Fibroblast of skin of back (primary cell): ENCODE results near the gene TMEM97. TPM values are rescaled to one million over a fixed set of nuclear protein-coding genes. Genes with fewer than 3 reads are reported as not detected.
"Not testable (repeated sequence)": the region's sequence is repeated elsewhere in the genome, so short reads cannot be mapped to it uniquely, and the experiment has no call there.

Experiments
- DNase-seq: peaks from one replicate; pipeline ENCODE4 v3.0.0-alpha.2; 2013
- polyA plus RNA-seq, 2 experiments: library from polyadenylated mRNA; unstranded; fragments of 120-200 nt; gene quantifications; one replicate each; pipeline ENCODE4 v1.2.1, GENCODE V29; 2013; ENCODE audit not compliant: insufficient read length in 2 of 2

Gene TMEM97
- 19.6 TPM for polyA plus RNA-seq (2013, experiment 1 of 2; ENCODE audit: insufficient read length)
- 8.6 TPM for polyA plus RNA-seq (2013, experiment 2 of 2; ENCODE audit: insufficient read length)

DNA sequence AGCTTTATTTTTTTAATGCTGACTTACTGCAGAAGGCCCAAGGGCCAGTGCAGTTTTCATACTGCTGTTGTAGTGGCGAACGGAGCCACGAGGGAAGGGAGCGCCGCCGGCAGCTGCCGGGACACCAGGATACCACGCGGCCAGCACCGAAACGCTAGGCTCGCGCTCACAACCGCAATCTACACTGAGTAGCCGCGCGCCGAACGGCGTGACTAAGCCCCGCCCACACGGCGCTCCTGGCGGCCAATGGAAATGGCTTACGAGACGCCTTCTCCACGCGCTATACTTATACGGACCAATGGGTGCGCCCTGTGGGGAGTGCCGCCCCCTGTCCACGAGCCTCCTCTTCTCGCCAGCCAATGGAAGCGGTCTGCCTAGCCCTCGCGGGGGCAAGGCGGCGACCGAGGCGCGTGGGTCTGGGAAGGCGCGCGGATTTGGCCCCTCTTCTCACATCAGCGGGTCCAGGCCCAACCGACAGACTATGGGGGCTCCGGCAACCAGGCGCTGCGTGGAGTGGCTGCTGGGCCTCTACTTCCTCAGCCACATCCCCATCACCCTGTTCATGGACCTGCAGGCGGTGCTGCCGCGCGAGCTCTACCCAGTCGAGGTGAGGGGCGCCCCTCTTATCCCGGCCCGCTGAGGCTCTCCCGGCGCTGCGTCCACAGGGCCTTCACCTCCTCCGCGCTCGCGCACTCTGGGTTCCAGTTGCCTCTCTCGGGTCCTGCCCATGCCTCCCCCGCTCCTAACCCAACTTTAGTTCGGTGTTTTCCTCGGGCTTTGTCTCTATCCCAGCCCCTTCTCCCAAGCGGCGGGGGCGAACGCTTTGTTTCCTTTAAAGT is at the start of gene TMEM97:
TSS of gene TMEM97 (plus strand) at position 442 of the 839 bp plus-strand sequence. CDS start at position 482, 40 bp downstream.
- peak; percentile 97 for DNase-seq

DNA sequence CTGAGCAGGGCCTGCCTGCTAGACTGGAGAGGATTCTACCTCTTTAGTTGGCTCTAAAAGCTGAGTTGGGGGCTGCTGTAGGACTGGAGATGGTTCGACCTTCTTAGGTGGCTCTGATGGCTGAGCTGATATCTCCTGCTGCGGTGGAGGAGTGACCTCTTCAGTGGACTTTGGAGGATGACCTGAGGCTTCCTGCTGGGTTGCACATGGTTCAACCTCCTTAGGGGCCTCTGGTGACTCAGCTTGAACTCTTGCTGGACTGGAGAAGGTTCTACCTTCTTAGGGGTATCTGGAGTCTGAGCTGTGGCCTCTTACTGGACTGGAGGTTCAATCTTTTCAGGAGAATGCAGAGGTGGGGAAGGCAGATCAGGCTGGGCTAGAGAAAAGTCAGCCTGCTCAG is 48.9 kb upstream of the TMEM97 start:
- no peak for DNase-seq

DNA sequence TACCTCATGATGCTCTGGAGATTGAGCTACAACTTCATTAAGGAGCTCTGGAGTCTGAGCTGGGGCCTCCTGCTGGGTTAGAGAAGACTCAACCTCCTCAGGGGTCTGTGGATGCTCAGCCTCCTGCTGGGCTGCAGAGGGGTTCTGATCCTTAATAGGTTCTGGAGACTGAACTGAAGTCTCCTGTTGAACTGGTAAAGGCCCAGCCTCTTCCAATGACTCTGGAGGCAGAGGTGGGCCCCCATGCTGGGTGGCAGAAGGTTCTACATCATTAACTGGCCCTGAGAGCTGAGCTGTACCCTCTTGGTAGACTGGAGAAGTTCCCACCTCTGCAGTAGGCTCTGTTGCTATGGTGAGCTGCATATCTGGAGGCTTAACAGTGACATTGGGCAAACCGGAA is 48.1 kb upstream of the TMEM97 start:
- no peak for DNase-seq

DNA sequence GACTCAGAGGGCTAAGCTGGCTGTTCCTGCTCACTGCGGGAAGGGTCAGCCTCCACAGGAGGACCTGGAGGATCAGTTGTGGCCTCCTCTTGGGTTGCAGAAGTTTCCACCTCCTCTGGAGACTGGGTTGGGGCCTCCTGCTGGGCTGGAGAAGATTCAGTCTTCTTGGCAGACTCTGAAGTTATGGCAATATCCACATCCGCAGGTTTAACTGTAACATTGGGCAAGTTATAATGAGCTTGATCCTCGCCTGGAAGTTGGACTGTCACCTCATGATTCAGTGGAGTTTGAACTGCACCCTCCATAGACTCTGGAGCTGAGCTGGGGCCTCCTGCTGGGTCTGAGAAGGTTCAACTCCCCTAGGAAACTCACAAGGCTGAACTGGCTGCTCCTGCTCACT is 47.6 kb upstream of the TMEM97 start:
- no peak for DNase-seq

DNA sequence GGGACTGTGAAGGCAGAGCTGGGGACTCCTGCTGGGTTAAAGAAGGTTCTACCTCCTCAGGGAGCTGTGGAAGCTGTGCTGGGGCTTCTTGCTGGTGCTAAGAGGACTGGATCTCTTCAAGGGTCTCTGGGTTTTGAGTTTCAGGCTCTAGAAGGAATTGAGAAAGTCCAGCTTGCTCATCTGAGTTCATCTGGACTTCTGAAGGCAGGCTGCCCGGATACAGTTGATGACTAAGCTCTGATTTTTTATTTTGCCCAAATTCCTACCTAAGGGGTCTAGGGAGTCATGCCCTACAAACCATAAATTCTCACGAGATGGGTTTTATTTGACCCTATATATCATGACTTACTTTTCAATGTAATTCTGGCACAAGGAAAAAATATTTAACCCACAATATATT is 46.8 kb upstream of the TMEM97 start:
- DNase-seq: no peak

DNA sequence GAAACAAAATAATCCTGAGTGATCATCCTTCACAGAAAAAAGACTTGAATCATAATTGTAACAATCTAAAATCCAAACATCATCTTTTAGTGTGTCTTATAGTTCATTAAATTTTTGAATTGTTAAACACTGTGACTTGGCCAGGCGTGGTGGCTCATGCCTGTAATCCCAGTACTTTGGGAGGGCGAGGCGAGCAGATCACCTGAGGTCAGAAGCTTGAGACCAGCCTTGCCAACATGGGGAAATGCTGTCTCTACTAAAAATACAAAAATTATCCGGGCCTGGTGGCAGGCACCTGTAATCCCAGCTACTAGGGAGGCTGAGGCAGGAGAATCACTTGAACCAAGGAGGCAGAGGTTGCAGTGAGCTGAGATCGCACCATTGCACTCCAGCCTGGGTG is 45.7 kb upstream of the TMEM97 start:
- not testable (repeated sequence) for DNase-seq

DNA sequence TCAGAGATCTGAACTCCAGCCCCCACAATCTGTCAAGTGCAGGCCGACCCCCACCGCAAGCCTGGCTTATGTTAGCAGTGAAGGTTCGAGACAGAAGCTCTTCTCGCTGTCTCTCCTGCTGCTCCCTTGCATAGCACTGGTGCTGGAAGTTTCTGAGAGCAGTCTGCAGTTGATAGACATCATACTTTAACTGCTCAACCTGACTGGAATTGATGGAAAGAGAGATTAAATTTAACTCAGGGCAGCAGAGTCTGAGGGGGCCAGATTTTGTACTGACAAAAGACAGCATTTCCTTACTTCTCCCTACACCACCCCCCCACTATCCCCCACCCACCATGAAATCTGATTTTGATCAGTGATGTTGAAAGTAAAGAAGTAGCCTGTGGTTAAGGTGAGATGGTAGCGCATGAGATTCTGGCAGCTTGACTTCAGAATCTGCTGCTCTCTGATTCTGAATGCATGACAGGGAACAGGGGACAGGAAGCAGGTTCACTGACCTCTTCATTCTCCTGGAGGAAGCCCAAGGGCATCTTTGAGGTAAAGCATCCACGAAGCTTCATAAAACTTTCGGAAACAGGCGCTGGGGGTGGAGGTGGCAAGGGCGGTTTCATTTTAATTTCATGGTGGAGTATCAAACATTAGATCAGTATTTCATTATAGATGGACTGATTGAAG is 44.3 kb upstream of the TMEM97 start:
- DNase-seq: no peak

DNA sequence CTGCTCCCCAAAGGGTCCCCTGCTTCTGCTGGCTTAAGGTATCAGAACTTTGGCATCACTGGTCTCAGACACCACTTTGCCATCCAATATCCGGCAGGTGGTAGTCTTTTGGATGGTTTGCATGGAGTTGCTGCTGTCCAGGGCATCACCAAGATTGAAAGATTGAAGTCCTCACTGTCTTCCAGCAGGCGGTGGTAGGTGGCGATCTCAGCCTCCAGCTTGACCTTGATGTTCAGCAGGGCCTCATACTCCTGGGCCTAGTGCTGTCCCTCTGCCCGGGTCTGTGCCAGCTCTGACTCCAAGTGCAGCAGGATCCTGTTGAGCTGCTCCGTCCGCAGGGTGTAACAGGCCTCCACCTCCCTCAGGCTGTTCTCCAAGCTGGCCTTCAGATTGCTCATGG is 43.0 kb upstream of the TMEM97 start:
- DNase-seq: no peak

DNA sequence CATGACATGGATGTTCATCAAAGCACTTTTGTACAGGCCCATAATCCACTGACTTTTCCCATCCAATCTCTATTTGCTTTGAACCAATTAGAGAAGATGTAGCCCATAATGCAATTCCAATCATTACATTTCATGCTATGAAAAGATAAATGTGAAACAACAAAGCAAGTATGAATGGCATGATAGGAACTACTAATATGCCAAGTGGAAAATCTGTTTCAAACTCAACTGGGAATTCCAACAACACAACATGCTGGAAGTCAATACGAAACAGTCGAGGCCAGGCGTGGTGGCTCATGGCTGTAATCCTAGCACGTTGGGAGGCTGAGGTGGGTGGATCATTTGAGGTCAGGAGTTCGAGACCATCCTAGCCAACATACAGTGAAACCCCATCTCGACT is 39.6 kb upstream of the TMEM97 start:
- DNase-seq: peak; percentile 70

DNA sequence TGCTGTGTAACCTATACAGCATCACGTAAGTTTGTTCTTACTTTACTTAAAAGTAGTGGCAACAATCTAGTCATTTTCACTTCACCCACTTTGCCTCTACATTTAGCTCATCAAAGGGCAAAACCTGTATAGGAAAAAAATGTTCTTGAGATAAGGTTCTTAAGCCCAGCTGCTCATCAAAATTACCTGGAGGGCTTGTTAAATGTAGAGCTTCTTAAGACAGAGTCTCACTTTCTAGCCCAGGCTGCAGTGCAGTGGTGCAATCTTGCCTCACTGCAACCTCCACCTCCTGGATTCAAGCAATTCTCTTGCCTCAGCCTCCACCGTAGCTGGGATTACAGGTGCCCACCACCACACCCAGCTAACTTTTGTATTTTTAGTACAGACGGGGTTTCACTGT is 38.2 kb upstream of the TMEM97 start:
- DNase-seq: no peak

DNA sequence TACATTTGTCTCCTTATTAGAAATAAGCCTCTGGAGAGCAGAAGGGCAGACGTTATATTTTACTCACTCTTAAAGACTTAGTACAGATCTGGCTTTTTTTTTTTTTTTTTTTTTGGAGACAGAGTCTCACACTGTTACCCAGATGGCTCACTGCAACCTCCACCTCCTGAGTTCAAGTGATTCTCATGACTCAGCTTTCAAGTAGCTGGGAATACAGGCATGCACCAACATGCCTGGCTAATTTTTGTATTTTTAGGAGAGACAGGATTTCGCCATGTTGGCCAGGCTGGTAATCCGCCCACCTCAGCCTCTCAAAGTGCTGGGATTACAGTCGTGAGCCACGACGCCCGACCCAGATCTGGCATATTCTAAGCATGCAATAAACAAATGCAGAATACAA is 36.4 kb upstream of the TMEM97 start:
- peak; percentile 81 for DNase-seq

DNA sequence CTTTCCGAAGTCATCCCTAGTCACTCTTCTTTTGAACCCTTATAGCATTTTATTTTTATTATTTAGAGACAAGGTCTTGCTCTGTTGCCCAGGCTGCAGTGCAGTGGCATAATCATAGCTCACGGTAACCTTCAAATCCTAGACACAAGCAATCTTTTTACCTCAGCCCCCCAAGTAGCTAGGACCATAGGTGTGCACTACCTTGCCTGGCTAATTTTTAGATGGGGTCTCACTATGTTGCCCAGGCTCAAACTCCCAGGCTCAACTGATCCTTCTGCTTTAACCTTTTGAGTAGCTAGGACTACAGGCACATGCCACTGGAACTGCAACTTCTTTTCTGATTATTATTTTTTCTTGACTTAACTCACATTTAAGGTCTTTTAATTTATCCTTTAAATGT is 33.0 kb upstream of the TMEM97 start:
- no peak for DNase-seq

DNA sequence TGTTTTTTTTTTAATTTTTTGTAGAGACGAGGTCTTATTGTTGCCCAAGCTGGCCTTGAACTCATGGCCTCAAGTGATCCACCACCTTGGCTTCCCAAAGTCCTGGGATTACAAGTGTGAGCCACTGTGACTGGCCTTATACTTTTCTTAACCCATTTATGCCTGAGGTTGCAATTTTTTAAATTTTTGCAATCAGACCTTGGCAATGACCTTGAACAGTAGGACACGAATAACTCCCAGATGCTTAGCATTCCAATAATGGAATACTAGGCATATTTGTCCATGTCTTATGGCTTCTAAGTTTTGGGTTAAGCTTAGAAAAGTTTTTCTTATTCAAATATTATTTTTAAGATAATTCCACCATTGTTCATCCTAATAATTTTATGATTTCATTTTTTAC is 28.3 kb upstream of the TMEM97 start:
- DNase-seq: peak; percentile 20

DNA sequence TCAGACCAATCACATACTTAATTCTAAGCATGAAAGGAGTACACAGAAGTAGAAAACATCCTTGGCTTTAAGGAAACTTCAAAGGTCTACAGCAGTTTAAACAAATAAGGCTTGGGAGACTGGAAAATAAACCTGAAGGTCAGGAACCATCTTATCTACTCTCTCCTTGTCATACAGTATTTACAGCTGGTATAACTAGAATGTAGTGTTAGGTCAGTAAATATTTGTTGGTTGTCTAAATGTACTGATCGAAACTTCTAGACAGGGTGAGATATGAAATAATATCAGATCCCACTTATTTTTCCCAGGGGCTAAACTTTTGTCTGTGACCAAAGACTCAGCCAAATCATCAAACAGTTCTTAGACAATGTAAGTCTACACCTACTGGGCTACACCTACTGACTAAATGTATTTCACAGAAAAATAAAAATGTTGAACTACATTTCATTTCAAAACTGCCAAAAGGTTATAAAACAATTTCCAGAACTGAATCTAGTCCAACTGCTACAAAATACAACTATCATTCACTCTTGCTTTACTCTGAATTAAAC is 27.1 kb upstream of the TMEM97 start:
- DNase-seq: no peak

DNA sequence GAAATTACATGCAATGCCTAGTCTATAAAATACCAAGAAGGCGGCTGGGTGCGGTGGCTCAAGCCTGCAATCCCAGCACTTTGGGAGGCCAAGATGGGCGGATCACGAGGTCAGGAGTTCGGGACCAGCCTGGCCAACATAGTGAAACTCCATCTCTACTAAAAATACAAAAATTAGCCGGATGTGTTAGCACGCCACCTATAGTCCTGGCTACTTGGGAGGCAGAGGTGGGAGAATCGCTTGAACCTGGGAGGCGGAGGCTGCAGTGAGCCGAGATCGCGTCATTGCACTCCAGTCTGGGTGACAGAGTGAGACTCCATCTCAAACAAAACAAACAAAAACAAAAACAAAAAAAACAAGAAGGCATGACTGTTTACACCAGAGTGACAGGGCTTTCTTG is 26.1 kb upstream of the TMEM97 start:
- DNase-seq: not testable (repeated sequence)

DNA sequence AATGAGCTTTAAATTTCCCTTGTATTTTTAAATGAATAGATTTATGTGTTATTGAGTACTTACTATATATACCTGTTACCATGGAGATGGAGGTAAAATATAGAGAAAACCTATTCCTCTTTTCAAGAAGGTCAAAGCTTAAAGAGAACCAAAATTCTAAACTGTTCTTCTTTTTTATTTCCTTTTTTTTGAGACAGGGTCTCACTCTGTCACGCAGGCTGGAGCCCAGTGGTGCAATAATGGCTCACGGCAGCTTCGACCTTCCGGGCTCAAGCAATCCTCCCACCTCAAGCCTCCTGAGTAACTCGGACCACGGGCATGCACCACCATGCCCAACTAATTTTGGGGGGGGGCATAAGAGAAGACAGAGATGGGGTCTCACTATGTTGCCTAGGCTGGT is 25.0 kb upstream of the TMEM97 start:
- DNase-seq: no peak

DNA sequence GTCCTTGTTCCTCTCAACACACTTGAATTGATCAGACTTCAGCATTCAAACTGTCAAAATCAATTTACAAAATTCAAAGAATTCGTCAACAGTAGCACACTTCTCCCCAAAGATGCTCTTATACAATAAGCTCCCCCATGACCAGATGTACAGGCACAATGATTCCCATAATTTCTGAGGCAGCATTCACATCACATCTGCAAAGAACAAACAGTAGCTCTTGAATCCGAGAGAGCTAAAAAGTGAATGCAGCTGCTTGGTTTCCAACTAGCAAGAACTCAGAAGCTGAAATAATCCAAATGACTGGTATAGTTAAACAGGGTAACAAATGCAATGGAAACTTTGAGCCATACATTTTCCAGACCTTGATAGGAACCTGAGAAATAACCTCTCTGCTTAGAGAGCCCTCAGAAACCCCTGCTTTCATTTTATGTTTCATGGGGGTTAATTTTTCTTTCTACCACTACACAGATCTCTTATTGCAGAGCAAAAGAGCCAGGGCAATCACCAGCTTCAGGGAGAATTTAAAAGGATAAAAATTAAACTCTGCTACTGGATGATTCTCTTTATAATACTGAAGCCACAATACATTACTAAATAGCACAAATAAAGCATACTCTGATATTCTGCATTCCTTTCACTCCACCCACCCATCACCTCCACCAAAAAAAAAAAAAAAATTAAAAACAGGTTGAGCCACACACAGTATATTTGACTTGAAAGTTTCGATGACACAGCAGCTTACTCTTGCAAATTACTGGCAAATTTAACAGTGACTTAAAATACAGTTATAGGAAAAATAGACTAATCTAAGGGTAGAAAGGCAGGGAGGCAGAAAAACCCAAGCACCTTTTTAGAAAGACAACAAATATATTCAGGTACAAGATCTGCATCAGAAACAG is 23.1 kb upstream of the TMEM97 start:
- no peak for DNase-seq

DNA sequence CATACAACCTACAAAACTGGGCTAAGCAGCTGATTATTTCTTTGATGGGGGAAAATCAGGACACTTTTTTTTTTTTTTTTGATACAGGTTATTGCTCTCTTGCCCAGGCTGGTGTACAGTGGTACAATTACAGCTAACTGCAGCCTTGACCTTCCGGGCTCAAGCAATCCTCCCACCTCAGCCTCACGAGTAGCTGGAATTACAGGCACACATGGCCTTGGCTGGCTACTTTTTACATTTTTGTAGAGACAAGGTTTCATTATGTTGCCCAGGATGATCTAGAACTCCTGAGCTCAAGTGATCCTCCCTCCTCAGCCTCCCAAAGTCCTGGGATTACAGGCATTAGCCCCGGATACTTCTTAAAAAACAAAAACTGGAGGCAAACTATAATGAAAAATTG is 20.6 kb upstream of the TMEM97 start:
- DNase-seq: no peak

DNA sequence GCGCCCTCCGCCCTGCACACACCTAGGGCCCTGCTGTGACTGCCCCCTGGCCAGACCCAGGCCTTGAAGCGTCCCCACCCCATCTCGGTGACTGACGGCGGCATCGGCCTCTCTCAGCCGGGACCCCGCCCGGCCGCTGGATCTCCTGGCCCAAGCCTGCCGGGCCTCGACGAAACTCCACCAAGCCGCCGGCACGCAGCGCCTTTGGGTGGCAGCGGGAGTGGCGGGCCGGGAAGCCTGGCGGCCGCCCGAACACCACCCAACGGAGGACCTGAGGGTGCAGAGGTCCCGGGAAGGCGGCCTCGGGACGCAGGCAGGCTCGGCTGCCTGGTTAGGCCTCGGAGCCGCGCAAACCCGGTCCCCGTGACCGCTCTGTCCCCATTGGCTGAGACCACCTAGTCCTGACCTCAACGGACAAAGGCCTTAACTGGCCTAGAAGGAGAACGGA is 12.0 kb upstream of the TMEM97 start:
- no peak for DNase-seq

DNA sequence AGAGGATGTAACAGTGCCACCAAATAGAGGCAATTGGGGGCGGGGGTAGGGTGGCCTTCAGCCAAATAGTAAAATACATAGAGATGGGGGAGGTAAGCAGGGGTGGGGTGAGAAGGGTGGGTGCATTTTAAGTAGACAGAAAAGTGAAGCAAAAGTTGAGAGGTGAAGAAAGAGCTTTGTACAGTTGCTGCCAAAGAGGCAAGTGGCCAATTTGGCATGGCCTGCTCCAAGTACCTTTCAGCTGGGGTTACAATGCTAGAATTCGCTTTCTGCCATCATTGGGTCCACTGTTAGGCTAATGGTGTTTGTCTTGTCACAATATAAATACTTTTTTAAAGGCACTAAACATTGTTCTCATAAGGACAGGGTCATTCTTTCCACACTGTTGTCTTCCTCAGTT is 5.2 kb upstream of the TMEM97 start:
- DNase-seq: no peak

DNA sequence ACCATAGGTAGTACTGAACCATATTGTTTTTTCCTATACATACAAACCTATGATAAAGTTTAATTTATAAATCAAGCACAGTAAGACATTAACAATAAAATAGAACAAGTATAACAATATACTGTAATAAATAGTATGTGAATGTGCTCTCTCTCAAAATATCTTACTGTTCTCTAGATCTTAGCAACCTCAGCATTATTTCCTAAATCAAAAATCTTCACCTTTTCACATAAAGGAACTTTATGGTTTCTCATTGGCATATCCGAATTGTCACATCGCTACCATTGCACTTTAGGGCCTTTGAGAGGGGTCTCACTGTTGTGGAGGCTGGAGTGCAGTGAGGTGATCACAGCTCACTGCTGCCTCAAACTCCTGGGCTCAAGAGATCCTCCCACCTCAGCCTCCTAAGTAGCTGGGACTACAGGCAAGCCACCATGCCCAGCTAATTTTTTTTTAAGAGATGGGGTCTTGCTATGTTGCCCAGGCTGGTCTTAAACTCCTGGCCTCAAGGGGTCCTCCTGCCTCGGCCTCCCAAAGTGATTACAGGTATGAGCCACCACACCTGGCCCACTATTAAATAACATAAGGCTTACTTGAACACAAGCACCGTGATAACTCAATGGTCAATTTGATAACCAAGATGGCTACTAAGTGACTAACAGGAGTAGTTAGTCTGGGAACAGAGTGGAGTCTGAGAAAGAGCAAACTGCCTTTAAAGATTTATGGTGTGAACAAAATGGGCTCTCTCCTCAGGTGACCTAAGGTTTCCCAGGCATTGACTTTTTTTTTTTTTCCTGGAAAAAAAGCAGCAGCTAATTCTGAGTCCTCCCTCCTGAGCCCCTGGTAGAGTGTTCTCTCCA is 2.9 kb upstream of the TMEM97 start:
- no peak for DNase-seq
